HG03521 (cell line): Measurements from ENCODE around the gene OR5B3.
"Not testable (repeated sequence)": the region's sequence is repeated elsewhere in the genome, so short reads cannot be mapped to it uniquely, and the experiment has no call there.

Experiments used
- ATAC-seq: cut with Tn5 transposase; IDR thresholded peaks from one replicate; pipeline ENCODE4 v1.9.1; 2021; ENCODE audit warnings: mild to moderate bottlenecking, moderate library complexity; ENCODE audit not compliant: unreplicated experiment

Gene OR5B3

DNA sequence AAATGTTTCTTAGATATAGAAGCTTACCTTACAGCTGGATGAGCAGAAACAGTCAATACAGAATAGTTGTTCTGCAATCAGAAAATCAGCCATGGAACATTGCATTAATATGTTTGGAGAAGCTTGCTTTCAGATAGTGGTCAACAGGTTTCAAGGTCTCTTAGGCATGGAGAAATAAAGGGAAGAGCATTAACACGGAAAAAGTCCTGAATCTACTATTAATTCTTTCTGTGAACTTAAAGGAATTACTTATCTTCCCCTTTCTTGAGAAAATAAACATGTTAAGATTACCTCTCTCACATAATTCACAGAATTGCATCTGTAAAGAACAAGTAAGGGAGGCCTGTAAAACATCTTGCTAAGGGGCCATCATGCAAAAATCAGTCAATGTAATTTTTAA is at the start of gene OR5B3:
OR5B3 (minus strand) TSS at position 101 of the 400 bp plus-strand sequence. CDS start 3,465 bp downstream, outside the sequence.
- ATAC-seq, result no peak

DNA sequence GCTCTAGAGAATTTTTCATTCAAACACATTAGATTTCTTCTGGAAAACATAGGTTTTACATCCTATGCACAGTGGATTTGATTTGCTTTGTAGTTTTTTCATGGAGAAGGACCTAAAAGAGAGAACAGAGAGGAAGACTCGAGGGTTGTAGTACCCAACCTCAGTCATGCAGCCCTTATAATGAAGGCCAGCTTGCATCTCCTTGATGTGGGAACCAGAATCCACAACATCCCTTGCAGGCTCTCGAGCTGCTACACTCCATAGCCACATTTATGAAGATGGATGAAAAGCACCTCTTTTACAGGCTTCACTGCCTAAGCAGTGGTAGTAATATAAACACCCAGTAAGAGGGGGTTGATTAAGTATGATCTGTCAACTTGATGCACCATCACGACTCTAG is 44.9 kb upstream of the OR5B3 start:
- no peak for ATAC-seq

DNA sequence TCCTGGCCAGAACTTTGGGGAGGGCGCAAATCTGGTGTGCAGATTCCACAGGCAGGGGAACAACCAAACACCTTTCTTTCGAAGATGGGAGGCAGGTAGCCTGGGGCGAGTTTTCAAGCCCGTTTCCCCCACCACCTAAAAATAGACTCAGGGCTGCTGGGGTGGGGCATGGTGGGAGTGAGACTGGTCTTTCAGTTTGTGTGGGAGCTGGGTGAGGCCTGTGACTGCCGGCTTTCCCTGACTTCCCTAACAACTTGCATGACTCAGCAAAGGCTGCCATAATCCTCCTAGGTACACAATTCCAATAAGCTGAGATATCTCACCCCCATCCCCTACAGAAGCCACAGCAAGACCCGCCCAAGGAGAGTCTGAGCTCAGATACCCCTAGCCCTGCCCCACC is 39.6 kb upstream of the OR5B3 start:
- no peak for ATAC-seq

DNA sequence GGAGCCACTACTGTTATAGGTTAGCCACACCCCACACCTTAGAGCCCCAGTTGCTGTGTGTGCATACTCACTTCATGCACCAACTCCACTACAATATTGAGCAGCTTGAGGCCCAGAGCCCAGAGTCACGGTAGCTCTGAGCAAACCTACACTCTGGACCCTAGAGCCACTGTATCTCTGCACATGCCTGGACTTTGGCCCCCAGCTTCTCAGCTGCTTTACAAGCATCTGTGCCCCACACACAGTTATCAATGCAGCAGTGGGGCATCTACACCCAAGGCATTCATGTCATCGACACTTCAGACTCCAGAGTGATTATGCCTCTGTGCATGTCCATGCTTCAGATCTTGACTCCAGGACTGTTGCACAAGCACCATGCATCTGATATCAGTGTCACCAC is 37.6 kb upstream of the OR5B3 start:
- ATAC-seq, result no peak

DNA sequence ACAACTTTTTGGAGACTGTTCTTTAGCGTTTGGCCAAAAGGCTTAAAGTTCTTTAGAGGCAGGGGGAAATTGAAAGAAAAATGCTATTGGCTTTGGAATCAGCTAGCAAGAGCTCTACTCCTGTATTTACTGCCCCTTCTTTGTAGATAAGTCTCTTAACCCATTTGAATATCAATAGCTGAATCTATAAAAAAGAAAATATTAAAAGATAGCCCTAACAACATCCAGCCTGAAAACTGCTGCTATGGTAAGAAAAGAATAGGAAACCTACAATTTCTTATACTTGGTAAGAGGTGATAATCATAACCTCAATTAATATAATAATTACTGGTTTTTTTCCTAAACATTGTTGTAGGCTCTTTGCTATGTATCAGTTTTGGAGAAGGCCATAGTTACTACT is 35.5 kb upstream of the OR5B3 start, which contains the start of gene OR5B12:
OR5B12 (minus strand) TSS at position 101 of the 400 bp plus-strand sequence. CDS start 2,085 bp downstream, outside the sequence.
- no peak for ATAC-seq

DNA sequence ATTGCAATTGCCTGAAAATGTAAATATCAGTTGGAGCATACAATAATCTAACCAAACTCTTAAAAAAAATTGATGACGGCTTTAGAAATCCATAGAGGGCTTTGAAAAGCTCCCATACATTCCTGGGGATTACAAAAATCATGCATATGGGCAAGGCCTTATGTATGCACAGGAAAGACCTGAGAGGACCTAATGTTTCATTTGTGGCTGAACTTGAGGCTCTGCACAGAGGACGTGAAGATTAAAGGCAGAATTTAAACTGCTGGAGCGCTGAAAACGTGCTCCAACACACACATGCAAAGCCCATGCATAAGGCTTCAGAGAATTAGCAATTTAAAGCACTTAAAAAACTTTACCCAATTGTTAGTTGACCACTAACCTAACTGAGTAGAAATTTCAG is 31.8 kb upstream of the OR5B3 start:
- no peak for ATAC-seq

DNA sequence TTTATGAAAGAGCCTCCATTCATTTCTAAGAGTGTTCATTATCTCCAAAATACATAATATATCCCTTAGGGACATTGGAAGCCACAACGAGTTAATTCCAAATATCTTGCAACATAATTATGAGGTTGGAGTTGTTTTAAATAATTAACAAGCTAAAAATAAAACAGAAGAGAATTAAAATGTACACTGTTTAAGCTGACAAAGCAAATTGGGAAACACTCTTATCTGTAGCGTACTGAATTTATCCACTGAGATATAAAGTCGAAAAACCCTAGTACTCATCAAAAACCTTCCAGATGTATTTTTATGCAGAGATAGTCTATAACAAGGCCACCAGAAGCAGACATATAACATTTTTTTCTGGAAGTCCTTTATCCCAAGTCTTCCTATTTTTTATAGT is 27.5 kb upstream of the OR5B3 start:
- no peak for ATAC-seq

DNA sequence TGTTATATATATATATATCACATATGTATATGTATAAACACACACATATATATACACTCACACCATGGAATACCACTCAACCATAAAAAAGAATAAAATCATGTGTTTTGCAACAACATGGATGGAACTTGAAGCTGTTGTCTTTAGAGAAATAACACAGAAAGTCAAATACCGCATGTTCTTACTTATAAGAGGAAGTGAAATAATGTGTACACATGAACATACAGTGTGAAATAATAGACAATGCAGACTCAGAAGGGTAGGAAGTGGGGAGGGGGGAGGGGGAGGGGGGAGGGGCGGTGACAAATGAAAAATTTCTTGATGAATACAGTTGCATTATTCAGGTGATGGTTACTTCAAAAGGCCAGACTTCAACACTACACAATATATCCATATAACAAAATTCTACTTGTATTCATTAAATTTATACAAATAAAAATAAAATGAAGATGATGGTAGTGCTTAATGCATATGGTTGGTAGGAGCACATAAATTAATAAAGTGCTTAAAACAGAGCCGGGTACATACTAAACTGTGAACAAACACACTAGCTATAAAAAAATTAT is 27.0 kb upstream of the OR5B3 start:
- no peak for ATAC-seq

DNA sequence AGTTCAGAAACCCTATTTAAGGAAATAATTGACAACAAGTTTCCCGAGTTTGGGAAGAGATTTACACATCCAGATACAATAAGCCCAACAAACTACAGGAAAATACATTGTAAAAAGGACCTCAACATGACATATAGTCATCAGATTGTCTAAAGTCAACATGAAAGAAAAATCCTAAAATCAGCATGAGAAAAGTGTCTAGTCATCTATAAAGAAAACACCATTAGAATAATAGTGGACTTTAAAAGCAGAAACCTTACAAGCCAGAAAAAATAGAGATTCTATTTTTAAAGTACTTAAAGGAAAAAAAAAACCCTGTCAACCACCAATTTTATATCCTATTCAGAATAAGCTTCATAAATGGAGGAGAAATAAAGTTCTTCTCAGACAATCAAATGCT is 22.6 kb upstream of the OR5B3 start:
- no peak for ATAC-seq

DNA sequence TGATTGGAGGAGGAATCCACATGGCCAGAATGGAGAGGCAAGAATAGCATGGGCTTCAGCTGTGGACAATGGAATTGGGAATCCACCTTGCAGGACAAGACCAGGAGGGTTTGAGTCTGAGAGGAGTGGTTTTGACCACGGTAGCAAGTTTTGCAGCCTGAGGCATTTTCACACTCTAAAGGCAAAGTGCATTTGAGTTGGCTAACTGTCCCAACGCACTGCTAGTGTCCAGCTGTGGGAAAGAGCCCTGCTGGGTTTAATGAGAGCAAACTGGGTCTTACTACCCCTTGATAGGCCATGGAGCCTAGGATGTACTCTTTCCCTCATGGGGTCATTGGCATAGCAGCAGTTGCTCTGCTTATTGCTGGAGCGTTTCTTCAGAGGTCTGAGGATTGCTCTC is 21.3 kb upstream of the OR5B3 start, which contains the start of gene OR5B2:
OR5B2 (minus strand) TSS at position 101 of the 400 bp plus-strand sequence. CDS start 4,860 bp downstream, outside the sequence.
- ATAC-seq, result no peak

DNA sequence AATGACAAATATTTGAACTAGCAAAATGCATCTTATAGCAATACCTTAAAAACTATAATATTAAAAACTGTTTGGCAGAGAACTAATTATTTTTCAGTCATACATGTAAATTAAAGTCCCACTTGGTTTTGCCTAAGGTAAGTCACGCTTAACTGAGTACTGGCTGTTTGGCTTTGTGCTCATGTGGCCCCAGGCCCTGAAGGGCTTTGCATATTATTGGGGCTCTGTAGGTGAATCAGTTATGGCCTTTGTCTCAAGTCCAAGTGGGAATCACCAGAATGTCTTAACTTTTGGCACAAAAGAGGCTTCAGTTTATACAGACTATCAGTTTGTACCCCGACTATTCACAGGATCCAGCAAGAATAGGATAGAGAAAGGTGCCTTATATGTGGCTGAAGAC is 7.1 kb downstream of the OR5B3 start:
- not testable (repeated sequence) for ATAC-seq

DNA sequence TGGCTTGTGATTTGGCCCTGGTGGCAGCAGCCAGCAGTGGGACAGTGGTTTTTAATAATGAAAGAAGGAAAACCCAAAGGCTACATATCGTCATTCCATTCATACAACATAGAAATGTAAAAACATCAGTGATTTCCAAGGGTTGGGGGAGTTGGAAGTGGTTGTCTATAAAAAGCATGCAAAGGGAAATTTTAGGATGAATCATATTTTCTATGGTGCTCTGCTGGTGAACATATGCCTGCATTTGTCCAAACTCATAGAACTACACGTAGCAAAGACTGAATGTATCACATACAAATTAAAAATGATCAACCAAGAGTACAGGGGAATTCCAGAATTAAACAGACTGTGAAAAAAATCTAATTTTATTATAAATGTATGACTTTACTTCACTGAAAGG is 11.1 kb downstream of the OR5B3 start:
- ATAC-seq, result no peak

DNA sequence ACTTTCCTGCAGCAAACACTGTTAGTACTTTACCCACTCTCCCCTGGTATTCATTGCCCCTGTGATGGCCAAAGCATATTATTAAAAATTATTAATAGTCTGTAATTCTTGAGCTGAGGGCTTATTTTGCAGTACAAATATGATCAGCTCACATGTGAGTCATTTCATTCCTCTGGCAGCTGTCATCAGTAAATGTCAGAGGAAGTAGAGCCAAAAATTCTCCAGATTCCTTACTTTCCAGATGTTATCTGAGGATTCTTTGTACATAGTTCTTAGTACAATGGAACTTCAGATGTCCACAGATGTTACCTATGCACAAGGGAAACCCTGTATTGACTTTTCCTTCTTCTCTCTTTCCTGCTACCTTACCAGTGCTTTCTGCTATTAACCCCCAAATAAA is 12.5 kb downstream of the OR5B3 start:
- no peak for ATAC-seq

DNA sequence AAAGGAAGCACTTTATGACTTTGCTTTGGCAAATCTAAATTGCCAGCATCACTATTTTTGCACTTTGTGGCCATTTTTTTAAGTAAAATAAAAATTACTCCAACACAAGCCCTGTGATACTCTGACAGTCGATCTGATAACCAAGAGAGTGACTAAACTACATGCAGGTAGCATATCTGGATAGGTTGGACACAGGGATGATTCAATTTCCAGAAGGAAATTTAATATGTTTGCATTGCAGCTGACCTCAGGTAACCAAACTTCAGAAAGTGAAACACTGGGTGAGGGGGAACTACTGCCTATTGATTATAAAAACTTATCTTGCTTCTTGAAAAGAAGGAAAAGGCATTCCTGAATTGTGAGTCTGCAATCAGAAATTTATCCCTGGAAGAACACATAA is 13.9 kb downstream of the OR5B3 start:
- no peak for ATAC-seq

DNA sequence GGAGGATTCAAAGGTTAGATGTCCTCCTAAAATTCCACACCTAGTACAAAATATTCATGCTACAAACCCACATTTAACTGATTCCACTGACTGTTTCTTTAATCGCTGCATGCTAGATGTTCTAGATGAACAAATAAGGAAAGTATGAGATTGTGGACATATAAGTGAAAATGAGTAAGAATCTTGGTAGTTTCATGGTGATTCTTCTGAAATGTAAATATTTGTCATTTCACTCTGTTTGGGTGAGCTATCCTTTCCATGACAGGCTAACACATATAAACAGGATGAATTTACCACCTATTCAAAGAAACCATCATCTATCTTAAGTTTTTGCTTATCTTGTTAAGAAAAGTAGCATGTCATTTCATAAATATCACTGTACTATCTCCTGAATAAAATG is 14.8 kb downstream of the OR5B3 start:
- no peak for ATAC-seq

DNA sequence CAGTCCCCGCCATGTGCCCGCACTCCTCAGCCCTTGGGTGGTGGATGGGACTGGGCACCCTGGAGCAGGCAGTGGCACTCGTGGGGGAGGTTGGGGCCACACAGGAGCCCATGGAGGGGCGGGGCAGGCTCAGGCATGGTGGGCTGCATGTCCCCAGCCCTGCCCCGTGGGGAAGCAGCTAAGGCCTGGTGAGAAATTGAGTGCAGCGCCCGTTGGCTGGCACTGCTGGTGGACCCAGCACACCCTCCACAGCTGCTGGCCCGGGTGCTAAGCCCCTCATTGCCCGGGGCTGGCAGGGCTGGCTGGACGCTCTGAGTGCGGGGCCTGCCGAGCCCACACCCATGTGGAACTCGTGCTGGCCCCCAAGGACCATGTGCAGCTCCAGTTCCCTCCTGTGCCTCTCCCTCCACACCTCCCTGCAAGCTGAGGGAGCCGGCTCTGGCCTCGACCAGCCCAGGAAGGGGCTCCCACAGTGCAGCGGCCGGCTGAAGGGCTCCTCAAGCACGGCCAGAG is 16.1 kb downstream of the OR5B3 start:
- ATAC-seq, result no peak

DNA sequence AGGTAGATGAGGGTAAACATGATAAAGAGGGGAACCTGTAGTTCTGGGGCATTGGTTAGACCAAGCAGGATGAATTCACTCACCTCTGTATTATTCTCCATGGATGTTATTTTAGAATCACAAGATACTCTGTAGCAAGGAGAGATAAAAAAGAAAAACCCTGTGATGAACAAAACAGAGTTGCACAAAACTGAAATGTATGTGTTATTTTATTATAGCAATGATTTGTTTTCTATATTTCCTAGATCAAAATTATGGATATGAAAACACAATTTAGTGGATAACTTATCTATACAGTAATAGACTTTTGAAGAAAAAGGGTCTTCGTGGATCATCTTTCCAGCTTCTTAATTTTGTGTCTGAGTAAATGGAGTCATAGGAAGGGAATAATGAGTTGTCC is 47.7 kb downstream of the OR5B3 start, which contains the start of gene OR5B17:
OR5B17 (minus strand) TSS at position 101 of the 400 bp plus-strand sequence; CDS start at position 101, 0 bp downstream.
- no peak for ATAC-seq

DNA sequence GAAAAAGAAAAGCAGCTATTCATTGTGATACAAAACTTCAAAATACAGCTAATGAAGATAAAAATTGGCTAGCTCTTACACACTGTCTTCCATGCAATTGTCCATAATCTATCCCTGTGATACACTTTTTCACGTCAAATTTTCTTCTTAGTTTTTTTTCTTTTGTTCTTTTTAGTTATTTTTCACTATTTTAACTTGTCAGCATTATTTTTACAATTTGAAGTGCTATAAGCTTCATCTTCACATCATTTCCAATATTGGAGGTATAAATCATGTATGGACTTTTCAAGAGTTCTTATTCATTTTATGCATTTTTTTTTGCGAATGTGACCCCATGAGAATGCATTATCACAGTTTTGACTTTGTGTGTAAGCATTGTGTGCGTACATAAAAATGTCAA is 51.9 kb downstream of the OR5B3 start:
- no peak for ATAC-seq
